HUES64 (cell line): ENCODE data around the gene IL13.
"Not testable (repeated sequence)": the region's sequence is repeated elsewhere in the genome, so short reads cannot be mapped to it uniquely, and the experiment has no call there.

ENCODE experiments used
- H3K27ac ChIP-seq: 2 replicates; pipeline ENCODE4 v1.7.0; 2013; ENCODE audit warnings: low read depth, low read length, inconsistent platforms
- H3K27me3 ChIP-seq: 2 replicates; pipeline ENCODE4 v1.6.1; 2013; ENCODE audit warnings: mild to moderate bottlenecking, low read length; ENCODE audit not compliant: insufficient read depth
- H3K36me3 ChIP-seq: 2 replicates; pipeline ENCODE4 v1.6.1; 2013; ENCODE audit warnings: mild to moderate bottlenecking, low read length; ENCODE audit not compliant: insufficient read depth
- H3K4me1 ChIP-seq: 2 replicates; pipeline ENCODE4 v1.6.1; 2013; ENCODE audit warnings: mild to moderate bottlenecking, low read length, moderate library complexity; ENCODE audit not compliant: insufficient read depth
- H3K4me3 ChIP-seq: 2 replicates; pipeline ENCODE4 v1.5.1; 2013; ENCODE audit warnings: mild to moderate bottlenecking, low read length, moderate library complexity
- H3K9ac ChIP-seq: 2 replicates; pipeline ENCODE4 v1.6.1; 2013; ENCODE audit warnings: mild to moderate bottlenecking, low read depth, low read length
- H3K9me3 ChIP-seq: 2 replicates; pipeline ENCODE4 v1.6.1; 2013; ENCODE audit warnings: low read depth, low read length; ENCODE audit not compliant: insufficient read depth
- WGBS: fragments of 150-250, 120-280 bp; methylation state at CpG from one replicate; pipeline ENCODE4 v1.1.7; 2013; ENCODE audit warnings: missing lambda C conversion rate; 5-methylcytosine and 5-hydroxymethylcytosine counted together

The IL13 gene

GRCh38 chr5:132684491-132684890 lies 26.5 kb downstream of the IL13 start:
- Histone ChIP-seq H3K4me3 (no peak overlapping the region), H3K4me1 (no peaks in the 10 kb centered on the region), H3K9ac (no peak overlapping the region), H3K27me3 (no peaks in the 10 kb centered on the region), H3K27ac (no peak overlapping the region), H3K36me3 (no peaks in the 10 kb centered on the region), H3K9me3 (no peaks in the 10 kb centered on the region)
- 95% methylated on average over 5 of the region's 6 CpGs for WGBS

- Histone ChIP-seq H3K4me3 (no peak overlapping the region), H3K9ac (no peak overlapping the region), H3K4me1 (no peaks in the 10 kb centered on the region), H3K27me3 (no peaks in the 10 kb centered on the region), H3K9me3 (no peaks in the 10 kb centered on the region), H3K36me3 (no peaks in the 10 kb centered on the region), H3K27ac (no peak overlapping the region)
- 94% methylated on average over 11 of the region's 12 CpGs for WGBS
Observed at GRCh38 chr5:132684922-132685720, 27.1 kb downstream of the IL13 start.

- 92% methylated on average over 3 of the region's 3 CpGs for WGBS
- H3K27ac ChIP-seq: no peak overlapping the region
- no peaks in the 10 kb centered on the region for H3K9me3 ChIP-seq
- no peaks in the 10 kb centered on the region for H3K4me1 ChIP-seq
- no peaks in the 10 kb centered on the region for H3K36me3 ChIP-seq
- no peak overlapping the region for H3K4me3 ChIP-seq
- no peaks in the 10 kb centered on the region for H3K27me3 ChIP-seq
- no peak overlapping the region for H3K9ac ChIP-seq
Observed at GRCh38 chr5:132686193-132686592, 28.2 kb downstream of the IL13 start.

GRCh38 chr5:132687995-132688394 lies 30.0 kb downstream of the IL13 start:
- Histone ChIP-seq H3K4me3 (no peak overlapping the region), H3K27ac (no peak overlapping the region), H3K4me1 (no peaks in the 10 kb centered on the region), H3K27me3 (no peaks in the 10 kb centered on the region), H3K9me3 (no peaks in the 10 kb centered on the region), H3K36me3 (no peaks in the 10 kb centered on the region), H3K9ac (no peak overlapping the region)
- WGBS: 89% methylated on average over 5 of the region's 5 CpGs

- Histone ChIP-seq H3K36me3 (no peaks in the 10 kb centered on the region), H3K27ac (no peak overlapping the region), H3K9me3 (no peaks in the 10 kb centered on the region), H3K27me3 (no peaks in the 10 kb centered on the region), H3K4me3 (no peak overlapping the region), H3K4me1 (no peaks in the 10 kb centered on the region), H3K9ac (no peak overlapping the region)
- 87% methylated on average over 7 of the region's 7 CpGs for WGBS
Observed at GRCh38 chr5:132688536-132689339, 30.8 kb downstream of the IL13 start.

- no peaks in the 10 kb centered on the region for H3K9me3 ChIP-seq
- H3K27ac ChIP-seq: no peak overlapping the region
- 93% methylated on average over 7 of the region's 7 CpGs for WGBS
- H3K36me3 ChIP-seq: no peaks in the 10 kb centered on the region
- no peak overlapping the region for H3K9ac ChIP-seq
- H3K27me3 ChIP-seq: no peaks in the 10 kb centered on the region
- H3K4me1 ChIP-seq: no peaks in the 10 kb centered on the region
- no peak overlapping the region for H3K4me3 ChIP-seq
Observed at GRCh38 chr5:132689513-132689912, 31.5 kb downstream of the IL13 start.

GRCh38 chr5:132690156-132690555 lies 32.2 kb downstream of the IL13 start:
- no peaks in the 10 kb centered on the region for H3K4me1 ChIP-seq
- H3K4me3 ChIP-seq: no peak overlapping the region
- no peaks in the 10 kb centered on the region for H3K36me3 ChIP-seq
- no peaks in the 10 kb centered on the region for H3K9me3 ChIP-seq
- H3K27me3 ChIP-seq: no peaks in the 10 kb centered on the region
- H3K9ac ChIP-seq: no peak overlapping the region
- 96% methylated on average over 3 of the region's 3 CpGs for WGBS
- H3K27ac ChIP-seq: no peak overlapping the region

- not testable (repeated sequence) for H3K9ac ChIP-seq, H3K36me3 ChIP-seq, H3K27me3 ChIP-seq, H3K27ac ChIP-seq, H3K4me1 ChIP-seq, H3K9me3 ChIP-seq, H3K4me3 ChIP-seq
- 94% methylated on average over 4 of the region's 5 CpGs for WGBS
Observed at GRCh38 chr5:132691755-132692631, 34.0 kb downstream of the IL13 start.

GRCh38 chr5:132692632-132692967 lies 34.6 kb downstream of the IL13 start:
- Histone ChIP-seq H3K27me3 (no peaks in the 10 kb centered on the region), H3K4me1 (no peaks in the 10 kb centered on the region), H3K27ac (no peak overlapping the region), H3K4me3 (no peak overlapping the region), H3K9me3 (no peaks in the 10 kb centered on the region), H3K36me3 (peaks cover 8% of the 10 kb centered on the region; the same call in 1 of the 2 replicates), H3K9ac (no peak overlapping the region)

- no peak overlapping the region for H3K4me3 ChIP-seq
- H3K27ac ChIP-seq: no peak overlapping the region
- H3K4me1 ChIP-seq: no peaks in the 10 kb centered on the region
- H3K9ac ChIP-seq: no peak overlapping the region
- no peaks in the 10 kb centered on the region for H3K27me3 ChIP-seq
- no peaks in the 10 kb centered on the region for H3K9me3 ChIP-seq
- 100% methylated on average over 2 of the region's 4 CpGs for WGBS
- peaks cover 29% of the 10 kb centered on the region for H3K36me3 ChIP-seq
Observed at GRCh38 chr5:132695956-132696355, 38.0 kb downstream of the IL13 start.

GRCh38 chr5:132704875-132705274 lies 46.9 kb downstream of the IL13 start:
- H3K36me3 ChIP-seq: peaks cover 24% of the 10 kb centered on the region
- H3K4me3 ChIP-seq: no peak overlapping the region
- H3K9me3 ChIP-seq: no peaks in the 10 kb centered on the region
- H3K27ac ChIP-seq: no peak overlapping the region
- no CpG with 5 or more reads among the region's 1 CpG for WGBS
- H3K27me3 ChIP-seq: no peaks in the 10 kb centered on the region
- H3K4me1 ChIP-seq: no peaks in the 10 kb centered on the region
- H3K9ac ChIP-seq: no peak overlapping the region
